ENCODE data around the gene ADAP1.

The ADAP1 gene

DNA sequence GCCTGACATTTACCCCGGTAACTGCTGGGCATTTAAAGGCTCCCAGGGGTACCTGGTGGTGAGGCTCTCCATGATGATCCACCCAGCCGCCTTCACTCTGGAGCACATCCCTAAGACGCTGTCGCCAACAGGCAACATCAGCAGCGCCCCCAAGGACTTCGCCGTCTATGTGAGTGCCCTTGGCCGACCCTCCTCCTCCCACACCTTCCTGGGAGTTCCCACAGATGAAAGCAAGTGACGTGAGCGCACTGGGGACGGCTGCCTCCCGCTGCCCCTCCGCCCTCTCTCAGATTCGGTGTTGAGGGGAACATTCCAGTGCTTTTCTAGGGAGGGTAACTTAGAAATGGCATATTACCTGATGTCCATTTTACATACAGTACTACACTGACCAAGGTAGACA, 85.1 kb downstream of the ADAP1 start:
- no peak for TF ChIP-seq SPI1 (IDR thresholded peaks at IDR 0.05; ENCODE audit: borderline replicate concordance, low read depth)
- TF ChIP-seq POLR2AphosphoS5 (IDR thresholded peaks at IDR 0.05; ENCODE audit: low read depth): no peak
- TF ChIP-seq, protein P1, sequence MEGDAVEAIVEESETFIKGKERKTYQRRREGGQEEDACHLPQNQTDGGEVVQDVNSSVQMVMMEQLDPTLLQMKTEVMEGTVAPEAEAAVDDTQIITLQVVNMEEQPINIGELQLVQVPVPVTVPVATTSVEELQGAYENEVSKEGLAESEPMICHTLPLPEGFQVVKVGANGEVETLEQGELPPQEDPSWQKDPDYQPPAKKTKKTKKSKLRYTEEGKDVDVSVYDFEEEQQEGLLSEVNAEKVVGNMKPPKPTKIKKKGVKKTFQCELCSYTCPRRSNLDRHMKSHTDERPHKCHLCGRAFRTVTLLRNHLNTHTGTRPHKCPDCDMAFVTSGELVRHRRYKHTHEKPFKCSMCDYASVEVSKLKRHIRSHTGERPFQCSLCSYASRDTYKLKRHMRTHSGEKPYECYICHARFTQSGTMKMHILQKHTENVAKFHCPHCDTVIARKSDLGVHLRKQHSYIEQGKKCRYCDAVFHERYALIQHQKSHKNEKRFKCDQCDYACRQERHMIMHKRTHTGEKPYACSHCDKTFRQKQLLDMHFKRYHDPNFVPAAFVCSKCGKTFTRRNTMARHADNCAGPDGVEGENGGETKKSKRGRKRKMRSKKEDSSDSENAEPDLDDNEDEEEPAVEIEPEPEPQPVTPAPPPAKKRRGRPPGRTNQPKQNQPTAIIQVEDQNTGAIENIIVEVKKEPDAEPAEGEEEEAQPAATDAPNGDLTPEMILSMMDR (IDR thresholded peaks at IDR 0.05; ENCODE audit: insufficient read depth, low read length): no peak
- no peak for TF ChIP-seq GABPA (IDR thresholded peaks at IDR 0.05; ENCODE audit: low read depth)
- TF ChIP-seq, protein P2, sequence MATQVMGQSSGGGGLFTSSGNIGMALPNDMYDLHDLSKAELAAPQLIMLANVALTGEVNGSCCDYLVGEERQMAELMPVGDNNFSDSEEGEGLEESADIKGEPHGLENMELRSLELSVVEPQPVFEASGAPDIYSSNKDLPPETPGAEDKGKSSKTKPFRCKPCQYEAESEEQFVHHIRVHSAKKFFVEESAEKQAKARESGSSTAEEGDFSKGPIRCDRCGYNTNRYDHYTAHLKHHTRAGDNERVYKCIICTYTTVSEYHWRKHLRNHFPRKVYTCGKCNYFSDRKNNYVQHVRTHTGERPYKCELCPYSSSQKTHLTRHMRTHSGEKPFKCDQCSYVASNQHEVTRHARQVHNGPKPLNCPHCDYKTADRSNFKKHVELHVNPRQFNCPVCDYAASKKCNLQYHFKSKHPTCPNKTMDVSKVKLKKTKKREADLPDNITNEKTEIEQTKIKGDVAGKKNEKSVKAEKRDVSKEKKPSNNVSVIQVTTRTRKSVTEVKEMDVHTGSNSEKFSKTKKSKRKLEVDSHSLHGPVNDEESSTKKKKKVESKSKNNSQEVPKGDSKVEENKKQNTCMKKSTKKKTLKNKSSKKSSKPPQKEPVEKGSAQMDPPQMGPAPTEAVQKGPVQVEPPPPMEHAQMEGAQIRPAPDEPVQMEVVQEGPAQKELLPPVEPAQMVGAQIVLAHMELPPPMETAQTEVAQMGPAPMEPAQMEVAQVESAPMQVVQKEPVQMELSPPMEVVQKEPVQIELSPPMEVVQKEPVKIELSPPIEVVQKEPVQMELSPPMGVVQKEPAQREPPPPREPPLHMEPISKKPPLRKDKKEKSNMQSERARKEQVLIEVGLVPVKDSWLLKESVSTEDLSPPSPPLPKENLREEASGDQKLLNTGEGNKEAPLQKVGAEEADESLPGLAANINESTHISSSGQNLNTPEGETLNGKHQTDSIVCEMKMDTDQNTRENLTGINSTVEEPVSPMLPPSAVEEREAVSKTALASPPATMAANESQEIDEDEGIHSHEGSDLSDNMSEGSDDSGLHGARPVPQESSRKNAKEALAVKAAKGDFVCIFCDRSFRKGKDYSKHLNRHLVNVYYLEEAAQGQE (IDR thresholded peaks at IDR 0.05; ENCODE audit: insufficient replicate concordance, low read depth): no peak

DNA sequence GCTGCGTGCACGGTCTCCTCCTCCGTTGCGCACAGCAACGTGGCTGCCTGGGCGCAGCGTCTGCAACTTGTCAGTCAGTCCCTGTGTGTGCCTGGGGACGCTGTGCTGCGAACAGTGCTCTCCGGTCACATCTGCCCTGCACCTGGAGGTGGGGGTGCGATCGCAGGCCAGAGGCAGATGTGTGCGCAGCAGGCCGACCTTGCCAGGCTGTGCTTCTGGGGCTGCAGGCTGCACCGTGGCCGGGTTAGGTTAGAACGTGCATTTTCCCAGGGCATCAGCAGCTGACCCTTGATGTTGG, 86.3 kb downstream of the ADAP1 start:
- Histone ChIP-seq H3K27me3 (ENCODE audit: insufficient read depth, poor library complexity, severe bottlenecking) (no peaks in the 10 kb centered on the region), H3K4me3 (replicated peaks; ENCODE audit: insufficient read depth, low read length) (no peak overlapping the region), H3K27ac (replicated peaks) (no peak overlapping the region)
- no peak for DNase-seq (ENCODE audit: low read depth in 1 of 2, low spot score in 1 of 2)
- TF ChIP-seq, protein P2 (IDR thresholded peaks at IDR 0.05; ENCODE audit: insufficient replicate concordance, low read depth): no peak
- TF ChIP-seq GABPA (IDR thresholded peaks at IDR 0.05; ENCODE audit: low read depth): no peak
- TF ChIP-seq SPI1 (IDR thresholded peaks at IDR 0.05; ENCODE audit: borderline replicate concordance, low read depth): no peak
- TF ChIP-seq, protein P1 (IDR thresholded peaks at IDR 0.05; ENCODE audit: insufficient read depth, low read length): no peak
- no peak for TF ChIP-seq POLR2AphosphoS5 (IDR thresholded peaks at IDR 0.05; ENCODE audit: low read depth)

More for the DNA sequence above, 85.1 kb downstream of the ADAP1 start:
- Histone ChIP-seq H3K4me3 (replicated peaks; ENCODE audit: insufficient read depth, low read length) (no peak overlapping the region), H3K27ac (replicated peaks) (no peak overlapping the region), H3K27me3 (ENCODE audit: insufficient read depth, poor library complexity, severe bottlenecking) (no peaks in the 10 kb centered on the region)
- no peak for DNase-seq (ENCODE audit: low read depth in 1 of 2, low spot score in 1 of 2)

DNA sequence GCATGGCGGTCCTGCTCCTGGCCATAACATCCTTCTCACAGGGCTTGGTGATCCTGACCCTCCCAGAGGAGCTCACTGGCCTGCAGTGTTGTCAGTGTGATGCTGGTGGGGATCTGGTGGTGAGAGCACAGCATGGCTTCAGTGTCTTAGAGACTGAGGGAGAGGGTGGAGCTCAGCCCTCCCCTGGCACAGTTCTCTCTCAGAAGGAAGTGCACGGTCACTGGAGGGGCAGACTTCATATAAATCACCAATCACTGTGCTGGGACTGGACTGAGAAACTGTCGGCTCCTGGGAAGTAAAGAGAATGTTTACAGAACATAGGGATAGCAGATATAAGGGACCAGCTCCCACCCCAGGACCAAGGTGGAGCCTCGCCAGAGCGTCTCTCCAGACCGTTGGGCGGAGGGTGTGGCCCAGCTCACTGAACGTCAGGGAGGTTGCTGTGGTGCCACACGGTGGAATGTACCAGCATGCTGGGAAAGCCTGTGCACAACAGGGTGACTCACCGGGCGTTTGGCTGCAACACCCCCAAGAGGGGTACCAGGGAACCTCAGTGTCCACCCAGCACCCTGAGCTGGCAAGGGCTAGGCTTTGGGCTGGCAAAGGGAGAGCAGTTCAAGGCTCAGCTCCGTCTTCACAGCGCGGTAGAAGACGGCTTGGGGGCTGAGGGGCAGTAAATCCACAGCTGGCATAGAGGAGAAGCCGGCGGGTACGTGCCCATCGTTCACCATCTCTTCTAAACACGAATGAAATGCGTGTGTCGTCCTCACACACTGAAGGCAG, 86.9 kb downstream of the ADAP1 start:
- Histone ChIP-seq H3K4me3 (replicated peaks; ENCODE audit: insufficient read depth, low read length) (no peak overlapping the region), H3K27ac (replicated peaks) (no peak overlapping the region), H3K27me3 (ENCODE audit: insufficient read depth, poor library complexity, severe bottlenecking) (no peaks in the 10 kb centered on the region)
- TF ChIP-seq GABPA (IDR thresholded peaks at IDR 0.05; ENCODE audit: low read depth) (no peak), SPI1 (IDR thresholded peaks at IDR 0.05; ENCODE audit: borderline replicate concordance, low read depth) (no peak), POLR2AphosphoS5 (IDR thresholded peaks at IDR 0.05; ENCODE audit: low read depth) (no peak)
- TF ChIP-seq, protein P1 (IDR thresholded peaks at IDR 0.05; ENCODE audit: insufficient read depth, low read length): no peak
- TF ChIP-seq, protein P2 (IDR thresholded peaks at IDR 0.05; ENCODE audit: insufficient replicate concordance, low read depth): no peak
- no peak for DNase-seq (ENCODE audit: low read depth in 1 of 2, low spot score in 1 of 2)
